HepG2 (cell line): ENCODE measurements around the gene BTBD19. TPM values are rescaled to one million over a fixed set of nuclear protein-coding genes. Genes with fewer than 3 reads are reported as not detected.

Source experiments
- DZIP1 ChIP-seq: sonication (generic); formaldehyde crosslinking; IDR thresholded peaks from 2 replicates; pipeline ENCODE4 v1.5.0; 2020; ENCODE audit warnings: mild to moderate bottlenecking, missing genetic modification reagents
- FOXO1 ChIP-seq: sonication (generic); formaldehyde crosslinking; IDR thresholded peaks from 2 replicates; pipeline ENCODE4 v1.4.0; 2020; ENCODE audit warnings: missing genetic modification reagents
- HNRNPUL1 ChIP-seq: fragments of 200-400 bp; formaldehyde crosslinking; IDR thresholded peaks from 2 replicates; pipeline ENCODE4 v1.6.1; 2017; ENCODE audit warnings: low read depth, mild to moderate bottlenecking, low read length, moderate library complexity
- JARID2 ChIP-seq: sonication (generic); formaldehyde crosslinking; IDR thresholded peaks from 2 replicates; pipeline ENCODE4 v1.8.1; 2023; ENCODE audit warnings: missing genetic modification reagents, inconsistent platforms; ENCODE audit not compliant: insufficient replicate concordance
- MEIS1 ChIP-seq: sonication (generic); formaldehyde crosslinking; IDR thresholded peaks from 2 replicates; pipeline ENCODE4 v1.9.0; 2021; ENCODE audit warnings: mild to moderate bottlenecking, missing genetic modification reagents, moderate library complexity, borderline replicate concordance
- RELA ChIP-seq: sonication (generic); formaldehyde crosslinking; IDR thresholded peaks from 2 replicates; pipeline ENCODE4 v1.4.0; 2020; ENCODE audit warnings: missing genetic modification reagents
- SIN3B ChIP-seq: fragments of 150-350 bp; IDR thresholded peaks from 2 replicates; pipeline ENCODE4 v1.6.1; 2014; ENCODE audit warnings: low read length
- ZBTB40 ChIP-seq, 2 experiments: fragments of 450-650 bp in 1 of 2; sonication (generic) in 1 of 2; formaldehyde crosslinking in 1 of 2; IDR thresholded peaks; 2 replicates each; pipeline versions ENCODE4 v1.6.1 to v1.8.0; 2016 to 2022; ENCODE audit warnings: antibody characterized with exemption in 1 of 2, mild to moderate bottlenecking in 1 of 2, missing genetic modification reagents in 1 of 2
- ZFY ChIP-seq: sonication (generic); formaldehyde crosslinking; IDR thresholded peaks from 2 replicates; pipeline ENCODE4 v1.4.0; 2020; ENCODE audit warnings: missing genetic modification reagents
- ZKSCAN1 ChIP-seq: fragments of 150-350 bp; IDR thresholded peaks from 2 replicates; pipeline ENCODE4 v1.6.1; 2014; ENCODE audit warnings: low read length
- ZNF124 ChIP-seq: sonication (generic); formaldehyde crosslinking; IDR thresholded peaks from 2 replicates; pipeline ENCODE4 v1.4.0; 2020; ENCODE audit warnings: missing genetic modification reagents
- ZNF496 ChIP-seq: sonication (generic); formaldehyde crosslinking; IDR thresholded peaks from 2 replicates; pipeline ENCODE4 v1.8.1; 2023; ENCODE audit warnings: mild to moderate bottlenecking, moderate library complexity, missing genetic modification reagents; ENCODE audit not compliant: insufficient replicate concordance
- ZNF512 ChIP-seq: sonication (generic); formaldehyde crosslinking; IDR thresholded peaks from 2 replicates; pipeline ENCODE4 v1.4.0; 2020; ENCODE audit warnings: mild to moderate bottlenecking, missing genetic modification reagents
- ZNF552 ChIP-seq: sonication (generic); formaldehyde crosslinking; IDR thresholded peaks from 2 replicates; pipeline ENCODE4 v1.9.0; 2022; ENCODE audit warnings: missing genetic modification reagents, mild to moderate bottlenecking, borderline replicate concordance
- ZNF720 ChIP-seq: sonication (generic); formaldehyde crosslinking; IDR thresholded peaks from 2 replicates; pipeline ENCODE4 v1.4.0; 2020; ENCODE audit warnings: missing genetic modification reagents
- polyA plus RNA-seq, 8 experiments: library from polyadenylated mRNA; depleted of rRNA in 3 of 8; stranded (reverse) in 7 of 8; unstranded in 1 of 8; fragments of >200 nt; fragmentation: Illumina TruSeq in 4 of 8; extraction: Trizol in 4 of 8; gene quantifications; 2 replicates each; pipeline versions ENCODE4 v1.2.1 to v1.2.3, GENCODE V29; 2011 to 2016; ENCODE audit warnings: low read depth in 4 of 8, missing spikeins in 1 of 8, mixed read lengths in 1 of 8; ENCODE audit not compliant: insufficient read depth in 1 of 8
- total RNA-seq, 5 experiments: library from RNA; depleted of rRNA; stranded (reverse); fragments of >200 nt; fragmentation: Illumina TruSeq; extraction: Trizol; gene quantifications; 2 replicates each; pipeline ENCODE4 v1.2.3, GENCODE V29; 2016; ENCODE audit warnings: low read depth in 1 of 5

The BTBD19 gene
- total and polyA plus RNA-seq, 2 of the 13 experiments (the other 11 are each of a cell fraction or from before 2014, with no cell fraction given), result 2.7 to 6.7 TPM

GRCh38 chr1:44808938-44809917 is 905 bp downstream of the BTBD19 start (continued):
- no peak for TF ChIP-seq DZIP1
- no peak for TF ChIP-seq ZNF552 (CRISPR knock-in tag)
- TF ChIP-seq ZNF496 (CRISPR knock-in tag), result no peak
- TF ChIP-seq ZNF512 (CRISPR knock-in tag), result no peak
- peak; percentile 7; the same call in 1 of the 2 replicates for TF ChIP-seq ZFY (CRISPR knock-in tag)
- no peak for TF ChIP-seq JARID2 (CRISPR knock-in tag)
- no peak for TF ChIP-seq ZBTB40 (IDR thresholded peaks at IDR 0.05)
- 0 out of 2 replicates have a peak, but pooled peaks have one; percentile 40 for TF ChIP-seq ZBTB40 (CRISPR knock-in tag; IDR thresholded peaks at IDR 0.05)
- no peak for TF ChIP-seq FOXO1 (CRISPR knock-in tag)
- TF ChIP-seq RELA, result no peak
- no peak for TF ChIP-seq HNRNPUL1
- 0 out of 2 replicates have a peak, but pooled peaks have one; percentile 5 for TF ChIP-seq MEIS1 (CRISPR knock-in tag)
- TF ChIP-seq ZNF720 (CRISPR knock-in tag), result no peak
- TF ChIP-seq ZNF124 (CRISPR knock-in tag), result no peak
- no peak for TF ChIP-seq SIN3B
- no peak for TF ChIP-seq ZKSCAN1
